Astrocyte (in vitro differentiated cells and primary cell): ENCODE results near the gene NCOR1.

Experiments used
- CTCF ChIP-seq: IDR thresholded peaks from 2 replicates; pipeline ENCODE4 v1.5.1; 2011; ENCODE audit warnings: low read depth, mild to moderate bottlenecking, inconsistent platforms, low read length, moderate library complexity; ENCODE audit not compliant: insufficient read depth
- EZH2 ChIP-seq: IDR thresholded peaks from 2 replicates; pipeline ENCODE4 v1.6.1; 2012; ENCODE audit warnings: mild to moderate bottlenecking, low read length, inconsistent platforms; ENCODE audit not compliant: insufficient read depth

- TF ChIP-seq CTCF = no peak
- no peak for TF ChIP-seq EZH2
Observed at GRCh38 chr17:16259926-16260325, 44.6 kb upstream of the NCOR1 start.
